Lung (tissue), 12 donors: ENCODE results near the gene KLHDC4. TPM values are rescaled to one million over a fixed set of nuclear protein-coding genes. Genes with fewer than 3 reads are reported as not detected.

ENCODE experiments used
- ATAC-seq: fragments of 200-7000 bp; cut with Tn5 transposase; one replicate; pipeline ENCODE4 v1.9.1; 2020; ENCODE audit warnings: moderate number of reproducible peaks; ENCODE audit not compliant: insufficient read depth, low FRiP score
- DNase-seq, 3 donors: peaks; one replicate each; pipeline ENCODE4 v3.0.0-alpha.2; 2013 to 2017
- H3K27ac ChIP-seq, 2 donors: one replicate each; pipeline ENCODE4 v1.5.1; 2013; ENCODE audit warnings: mild to moderate bottlenecking in 2 of 2, moderate library complexity in 2 of 2, control low read depth in 1 of 2, inconsistent platforms in 1 of 2, low read depth in 1 of 2, low read length in 1 of 2
- H3K27me3 ChIP-seq, 3 donors: one replicate each; pipeline ENCODE4 v1.5.1; 2013; ENCODE audit warnings: low read length in 2 of 3; ENCODE audit not compliant: control insufficient read depth in 3 of 3, insufficient read depth in 3 of 3
- H3K36me3 ChIP-seq, 4 donors: one replicate each; pipeline ENCODE4 v1.5.1; 2013; ENCODE audit warnings: low read length in 4 of 4, mild to moderate bottlenecking in 1 of 4, moderate library complexity in 1 of 4; ENCODE audit not compliant: control insufficient read depth in 4 of 4, insufficient read depth in 4 of 4
- H3K4me1 ChIP-seq, 5 donors: one replicate each; pipeline ENCODE4 v1.5.1; 2013; ENCODE audit warnings: low read length in 5 of 5, mild to moderate bottlenecking in 2 of 5, moderate library complexity in 1 of 5; ENCODE audit not compliant: control insufficient read depth in 5 of 5, insufficient read depth in 5 of 5
- H3K4me3 ChIP-seq: one replicate; pipeline ENCODE4 v1.5.1; 2013; ENCODE audit warnings: mild to moderate bottlenecking, control low read depth, moderate library complexity
- H3K9ac ChIP-seq, 2 donors: one replicate each; pipeline ENCODE4 v1.5.1; 2013; ENCODE audit warnings: low read length in 2 of 2, control low read depth in 1 of 2; ENCODE audit not compliant: insufficient read depth in 1 of 2
- H3K9me3 ChIP-seq, 4 donors: one replicate each; pipeline ENCODE4 v1.5.1; 2013; ENCODE audit warnings: low read length in 3 of 4, mild to moderate bottlenecking in 1 of 4, moderate library complexity in 1 of 4; ENCODE audit not compliant: control insufficient read depth in 4 of 4, insufficient read depth in 3 of 4
- CTCF ChIP-seq: IDR thresholded peaks from 2 replicates; pipeline ENCODE4 v1.5.1; 2012; ENCODE audit warnings: mild to moderate bottlenecking; ENCODE audit errors: control extremely low read depth, extremely low read depth
- WGBS, 2 donors: extraction: QIAGEN DNeasy Blood & Tissue Kit; methylation state at CpG; one replicate each; pipeline ENCODE4 v1.1.7; 2013; 5-methylcytosine and 5-hydroxymethylcytosine counted together
- polyA plus RNA-seq, 2 donors: library from polyadenylated mRNA; stranded (reverse); fragments of 200-250 nt; gene quantifications; one replicate each; pipeline ENCODE4 v1.2.1, GENCODE V29; 2013
- total RNA-seq, 2 donors: library from RNA; depleted of rRNA in 1 of 2; stranded (reverse); fragments of >200 nt in 1 of 2; gene quantifications; one replicate each; pipeline ENCODE4 v1.2.1, GENCODE V29; 2014 to 2021
- donor health status: control.
- donor health status: control.
- donor health status: Bipolar disorder and iron deficiency.
- donor health status: healthy.
- donor health status: DM: yes; HTN: yes; CAD: no.

Gene KLHDC4
- total and polyA plus RNA-seq, 4 donors, result 23.3 to 48.4 (median 38.4) TPM

- no peak overlapping the region for H3K9ac ChIP-seq
- TF ChIP-seq CTCF, result no peak
- ATAC-seq, result no peak
- H3K9me3 ChIP-seq, result no peaks in the 10 kb centered on the region
- no peaks in the 10 kb centered on the region for H3K4me1 ChIP-seq
- 72 to 79% methylated on average over 15 to 16 of the region's 16 CpGs for WGBS, 2 donors
- no peak overlapping the region for H3K4me3 ChIP-seq
- H3K36me3 ChIP-seq, result no peaks in the 10 kb centered on the region
- no peaks in the 10 kb centered on the region for H3K27me3 ChIP-seq
- no peak for DNase-seq
- H3K27ac ChIP-seq, result no peak overlapping the region
Measured at GRCh38 chr16:87666919-87667318, 98.9 kb downstream of the KLHDC4 start.

GRCh38 chr16:87665193-87665592 is 100.6 kb downstream of the KLHDC4 start:
- no peaks in the 10 kb centered on the region for H3K27me3 ChIP-seq
- no peak for TF ChIP-seq CTCF
- H3K4me3 ChIP-seq, result no peak overlapping the region
- DNase-seq (no peak), ATAC-seq (no peak)
- no peaks in the 10 kb centered on the region for H3K36me3 ChIP-seq
- no peaks in the 10 kb centered on the region for H3K4me1 ChIP-seq
- H3K9me3 ChIP-seq, result peaks cover 0 to 4% (median 0%) of the 10 kb centered on the region in 4 donors
- no peak overlapping the region for H3K27ac ChIP-seq
- no peak overlapping the region for H3K9ac ChIP-seq
- WGBS, 2 donors, result 86 to 88% methylated on average over 15 of the region's 15 CpGs

DNA sequence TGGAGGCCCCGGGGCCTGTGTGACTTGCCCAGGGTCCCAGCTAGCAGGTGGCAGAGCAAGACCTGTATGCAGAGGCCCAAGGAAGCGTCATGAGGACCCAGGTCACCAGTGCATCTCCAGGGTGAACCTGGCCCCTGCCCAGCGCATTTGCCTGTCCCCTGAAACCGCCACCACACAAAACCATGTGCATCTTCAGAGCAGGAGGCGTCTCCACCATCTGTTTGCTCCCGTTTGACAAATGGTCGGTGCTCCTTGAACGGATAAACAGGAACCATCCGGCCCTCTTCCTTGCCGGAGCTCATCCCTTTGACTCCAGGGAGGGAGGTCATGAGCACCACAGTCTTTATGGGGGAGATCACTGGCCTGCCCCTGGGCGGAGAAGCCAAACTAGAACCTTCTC is 101.0 kb downstream of the KLHDC4 start:
- 67 to 68% methylated on average over 11 of the region's 11 CpGs for WGBS, 2 donors

More for the DNA sequence above, 101.0 kb downstream of the KLHDC4 start:
- no peak overlapping the region for H3K4me3 ChIP-seq
- TF ChIP-seq CTCF, result no peak
- peaks cover 0 to 4% (median 0%) of the 10 kb centered on the region in 4 donors for H3K9me3 ChIP-seq
- no peaks in the 10 kb centered on the region for H3K36me3 ChIP-seq
- no peaks in the 10 kb centered on the region for H3K27me3 ChIP-seq
- no peaks in the 10 kb centered on the region for H3K4me1 ChIP-seq
- H3K9ac ChIP-seq, result no peak overlapping the region
- DNase-seq (no peak), ATAC-seq (no peak)
- H3K27ac ChIP-seq, result no peak overlapping the region
